HEK293 (cell line): Measurements from ENCODE around the gene COL25A1.
"Not testable (repeated sequence)": the region's sequence is repeated elsewhere in the genome, so short reads cannot be mapped to it uniquely, and the experiment has no call there.

ENCODE experiments used
- CTCF ChIP-seq: fragments of 450-650 bp; formaldehyde crosslinking; IDR thresholded peaks from 2 replicates; pipeline ENCODE4 v1.5.1; 2016; ENCODE audit warnings: missing biosample characterization, missing genetic modification characterization
- GFI1B ChIP-seq: fragments of 450-650 bp; formaldehyde crosslinking; IDR thresholded peaks from 2 replicates; pipeline ENCODE4 v1.5.1; 2016; ENCODE audit warnings: missing biosample characterization, missing genetic modification characterization
- HOXA7 ChIP-seq: sonication (generic); formaldehyde crosslinking; IDR thresholded peaks from 2 replicates; pipeline ENCODE4 v1.8.1; 2022; ENCODE audit warnings: missing genetic modification reagents, borderline replicate concordance
- YY2 ChIP-seq: fragments of 450-650 bp; formaldehyde crosslinking; IDR thresholded peaks from 2 replicates; pipeline ENCODE4 v1.5.1; 2016; ENCODE audit warnings: missing biosample characterization, missing genetic modification characterization
- ZNF140 ChIP-seq: fragments of 450-650 bp; formaldehyde crosslinking; IDR thresholded peaks from 2 replicates; pipeline ENCODE4 v1.5.1; 2016; ENCODE audit warnings: missing biosample characterization, missing genetic modification characterization
- ZNF16 ChIP-seq: fragments of 450-650 bp; formaldehyde crosslinking; IDR thresholded peaks from 2 replicates; pipeline ENCODE4 v1.5.1; 2016; ENCODE audit warnings: low read depth, missing biosample characterization, missing genetic modification characterization
- ZNF174 ChIP-seq: fragments of 450-650 bp; formaldehyde crosslinking; IDR thresholded peaks from 2 replicates; pipeline ENCODE4 v1.5.0; 2017; ENCODE audit warnings: missing biosample characterization, mild to moderate bottlenecking, missing genetic modification characterization
- ZNF202 ChIP-seq: fragments of 450-650 bp; formaldehyde crosslinking; IDR thresholded peaks from 2 replicates; pipeline ENCODE4 v1.5.1; 2016; ENCODE audit warnings: missing biosample characterization, missing genetic modification characterization, borderline replicate concordance
- ZNF404 ChIP-seq: fragments of 450-650 bp; formaldehyde crosslinking; IDR thresholded peaks from 2 replicates; pipeline ENCODE4 v1.5.1; 2017; ENCODE audit warnings: missing biosample characterization, missing genetic modification characterization
- ZNF830 ChIP-seq: fragments of 450-650 bp; IDR thresholded peaks from 2 replicates; pipeline ENCODE4 v1.5.0; 2018; ENCODE audit warnings: missing biosample characterization, missing genetic modification characterization, low read depth, mild to moderate bottlenecking, moderate library complexity

- not testable (repeated sequence) for TF ChIP-seq ZNF140; YY2 (tag by site-specific recombination); GFI1B (tag by site-specific recombination); ZNF174 (tag by site-specific recombination); ZNF16 (tag by site-specific recombination); ZNF830; ZNF404 (tag by site-specific recombination); HOXA7 (CRISPR knock-in tag); CTCF (tag by site-specific recombination); ZNF202 (tag by site-specific recombination)
Measured at GRCh38 chr4:109021630-109022029, 280.8 kb downstream of the COL25A1 start.
